H1 (cell line): ENCODE results near the gene MED17. TPM values are rescaled to one million over a fixed set of nuclear protein-coding genes. Genes with fewer than 3 reads are reported as not detected.

Experiments
- CTCF ChIA-PET: fragments of 300-600 bp; sonication (Branson Sonifier 250); formaldehyde crosslinking; loops from one replicate; lab custom pipeline; 2021; ENCODE audit not compliant: partially characterized antibody; lab: Charles Lee
- POLR2A ChIA-PET: fragments of 300-600 bp; sonication (Branson Sonifier 250); formaldehyde crosslinking; loops from one replicate; lab custom pipeline; 2021; ENCODE audit warnings: inconsistent platforms; ENCODE audit not compliant: partially characterized antibody; lab: Charles Lee
- DNase-seq, 2 experiments: peaks; one replicate each; pipeline versions ENCODE4 v3.0.0 to v3.0.0-alpha.2; 2010 to 2022; ENCODE audit warnings: low spot score in 2 of 2, low read depth in 1 of 2, mixed read lengths in 1 of 2
- FAIRE-seq: peaks from 2 replicates; lab custom pipeline; 2011; peaks lifted over from hg19 to GRCh38; lab: Jason Lieb, UNC
- H2AFZ ChIP-seq: 2 replicates; pipeline ENCODE4 v1.8.1; 2012; ENCODE audit warnings: low read length, inconsistent platforms
- H2AK5ac ChIP-seq: 2 replicates; pipeline ENCODE4 v1.6.1; 2013; ENCODE audit warnings: low read depth, low read length
- H2BK120ac ChIP-seq: replicated peaks from 2 replicates; pipeline ENCODE3; 2013; ENCODE audit warnings: low read depth, low read length, inconsistent platforms
- H2BK12ac ChIP-seq: 2 replicates; pipeline ENCODE4 v1.6.1; 2013; ENCODE audit warnings: low read depth, low read length
- H2BK15ac ChIP-seq: 2 replicates; pipeline ENCODE4 v1.6.1; 2013; ENCODE audit warnings: low read length
- H2BK20ac ChIP-seq: 2 replicates; pipeline ENCODE4 v1.6.1; 2013; ENCODE audit warnings: low read length
- H2BK5ac ChIP-seq: 2 replicates; pipeline ENCODE4 v1.6.1; 2013; ENCODE audit warnings: low read depth, low read length
- H3K14ac ChIP-seq: 2 replicates; pipeline ENCODE4 v1.6.1; 2013; ENCODE audit warnings: inconsistent platforms; ENCODE audit not compliant: insufficient read length
- H3K18ac ChIP-seq: 2 replicates; pipeline ENCODE4 v1.6.1; 2013; ENCODE audit warnings: low read length; ENCODE audit errors: extremely low read depth
- H3K23ac ChIP-seq: 2 replicates; pipeline ENCODE4 v1.6.1; 2013; ENCODE audit warnings: inconsistent platforms; ENCODE audit not compliant: insufficient read length
- H3K23me2 ChIP-seq: 2 replicates; pipeline ENCODE4 v1.6.1; 2013; ENCODE audit warnings: low read depth, low read length
- H3K27ac ChIP-seq: 2 replicates; pipeline ENCODE4 v1.6.1; 2011; ENCODE audit warnings: low read depth, low read length, inconsistent platforms
- H3K27me3 ChIP-seq, 4 experiments: replicated peaks in 1 of 4; 1 replicate in 1 of 4; 2 replicates in 3 of 4; pipeline versions ENCODE4 v1.6.1 to v1.8.1; 2011 to 2013; ENCODE audit warnings: low read length in 3 of 4, mild to moderate bottlenecking in 3 of 4, inconsistent platforms in 2 of 4, mixed read lengths in 2 of 4, moderate library complexity in 1 of 4; ENCODE audit not compliant: control insufficient read depth in 3 of 4, insufficient read depth in 3 of 4; ENCODE audit errors: extremely low read depth in 1 of 4
- H3K36me3 ChIP-seq, 4 experiments: 2 replicates each; pipeline versions ENCODE4 v1.6.1 to v1.8.1; 2011 to 2013; ENCODE audit warnings: mild to moderate bottlenecking in 4 of 4, low read length in 3 of 4, moderate library complexity in 2 of 4, control low read depth in 1 of 4, inconsistent platforms in 1 of 4; ENCODE audit not compliant: insufficient read depth in 4 of 4, control insufficient read depth in 2 of 4
- H3K4ac ChIP-seq: replicated peaks from 2 replicates; pipeline ENCODE3; 2013; ENCODE audit warnings: low read length, low read depth, mixed read lengths, inconsistent platforms; ENCODE audit not compliant: insufficient read length
- H3K4me1 ChIP-seq, 4 experiments: replicated peaks in 1 of 4; 1 replicate in 1 of 4; 2 replicates in 3 of 4; pipeline versions ENCODE4 v1.6.1 to v1.8.1; 2011 to 2013; ENCODE audit warnings: low read length in 3 of 4, inconsistent platforms in 2 of 4, mixed read lengths in 1 of 4; ENCODE audit not compliant: insufficient read depth in 4 of 4, control insufficient read depth in 3 of 4
- H3K4me2 ChIP-seq, 2 experiments: 2 replicates each; pipeline versions ENCODE4 v1.6.1 to v1.8.1; 2011 to 2013; ENCODE audit warnings: low read depth in 2 of 2, low read length in 2 of 2, control low read depth in 1 of 2, inconsistent platforms in 1 of 2, mild to moderate bottlenecking in 1 of 2; ENCODE audit not compliant: insufficient read depth in 1 of 2
- H3K4me3 ChIP-seq, 4 experiments: fragments of 200-600, 300-600 bp in 1 of 4; sonication (generic), shearing (Covaris generic), sonication (Bioruptor Twin) in 1 of 4; 2 replicates each; pipeline versions ENCODE4 v1.5.1 to v1.8.1; 2011 to 2016; ENCODE audit warnings: low read length in 4 of 4, low read depth in 3 of 4, control low read depth in 2 of 4, inconsistent platforms in 2 of 4, mild to moderate bottlenecking in 2 of 4, mixed read lengths in 1 of 4, moderate library complexity in 1 of 4; ENCODE audit not compliant: insufficient read depth in 2 of 4; ENCODE audit errors: extremely low read depth in 1 of 4
- H3K56ac ChIP-seq: replicated peaks from 2 replicates; pipeline ENCODE3; 2013; ENCODE audit warnings: low read depth, mild to moderate bottlenecking, mixed read lengths, low read length, inconsistent platforms; ENCODE audit not compliant: insufficient read length
- H3K79me1 ChIP-seq: 2 replicates; pipeline ENCODE4 v1.6.1; 2013; ENCODE audit warnings: low read depth, low read length, control low read depth
- H3K79me2 ChIP-seq, 2 experiments: 2 replicates each; pipeline versions ENCODE4 v1.6.1 to v1.8.1; 2012 to 2013; ENCODE audit warnings: low read length in 2 of 2, mild to moderate bottlenecking in 2 of 2, inconsistent platforms in 1 of 2; ENCODE audit not compliant: insufficient read depth in 2 of 2, control insufficient read depth in 1 of 2
- H3K9ac ChIP-seq, 4 experiments: replicated peaks in 1 of 4; 1 replicate in 1 of 4; 2 replicates in 3 of 4; pipeline versions ENCODE4 v1.6.1 to v1.8.1; 2011 to 2013; ENCODE audit warnings: low read depth in 3 of 4, low read length in 3 of 4, control low read depth in 2 of 4, mild to moderate bottlenecking in 2 of 4, moderate library complexity in 2 of 4, inconsistent platforms in 1 of 4; ENCODE audit errors: extremely low read depth in 1 of 4
- H3K9me3 ChIP-seq, 2 experiments: 2 replicates each; pipeline versions ENCODE4 v1.6.1 to v1.8.1; 2012 to 2013; ENCODE audit warnings: mild to moderate bottlenecking in 2 of 2, moderate library complexity in 2 of 2, control low read depth in 1 of 2, inconsistent platforms in 1 of 2, low read depth in 1 of 2, low read length in 1 of 2, mixed read lengths in 1 of 2; ENCODE audit not compliant: insufficient read depth in 2 of 2
- H4K20me1 ChIP-seq, 2 experiments: replicated peaks in 1 of 2; 2 replicates each; pipeline versions ENCODE3 to v1.8.1; 2011 to 2013; ENCODE audit warnings: inconsistent platforms in 2 of 2, low read length in 2 of 2, mild to moderate bottlenecking in 1 of 2; ENCODE audit not compliant: insufficient read depth in 2 of 2, control insufficient read depth in 1 of 2
- H4K5ac ChIP-seq: 2 replicates; pipeline ENCODE4 v1.6.1; 2013; ENCODE audit warnings: low read length, low read depth, mixed read lengths, inconsistent platforms; ENCODE audit not compliant: insufficient read length
- H4K8ac ChIP-seq: 2 replicates; pipeline ENCODE4 v1.8.0; 2013; ENCODE audit warnings: mild to moderate bottlenecking, moderate library complexity, low read length, inconsistent platforms; ENCODE audit not compliant: insufficient read depth; ENCODE audit errors: extremely low read depth
- H4K91ac ChIP-seq: replicated peaks from 2 replicates; pipeline ENCODE3; 2013; ENCODE audit warnings: low read length, mixed read lengths, inconsistent platforms; ENCODE audit not compliant: insufficient read length
- WGBS, 2 experiments: shearing (Covaris generic) in 1 of 2; methylation state at CpG; one replicate each; pipeline versions ENCODE4 v1.1.6 to v1.1.7; 2013 to 2015; ENCODE audit warnings: low lambda C conversion rate in 2 of 2, mixed read lengths in 2 of 2, inconsistent platforms in 1 of 2, low coverage in 1 of 2, missing lambda C conversion rate in 1 of 2; ENCODE audit not compliant: insufficient replicate concordance in 2 of 2, insufficient coverage in 1 of 2, insufficient read length in 1 of 2; ENCODE audit errors: extremely low coverage in 1 of 2, missing lambda C conversion rate in 1 of 2; 5-methylcytosine and 5-hydroxymethylcytosine counted together
- polyA plus RNA-seq, 7 experiments: library from polyadenylated mRNA; depleted of rRNA in 3 of 7; stranded (reverse) in 5 of 7; unstranded in 2 of 7; fragments of >200 nt in 5 of 7; fragments of 200-250 nt in 2 of 7; gene quantifications; 1 replicate in 5 of 7; 2 replicates in 1 of 7; 4 replicates in 1 of 7; pipeline versions ENCODE4 v1.2.1 to v1.2.3, GENCODE V29; 2011 to 2013; ENCODE audit warnings: missing spikeins in 2 of 7, mixed read lengths in 2 of 7
- total RNA-seq: library from RNA; stranded (reverse); fragmentation: NEBNext Ultra II Directional; extraction: Animal tissue kit (Norgen Biotek cat#: 25700); gene quantifications from 2 replicates; pipeline ENCODE4 v1.2.1, GENCODE V29; 2021

Gene MED17
- total and polyA plus RNA-seq, 2 of the 8 experiments (the other 6 are each of a cell fraction or from before 2014, with no cell fraction given) = 8.8 to 33.7 TPM

- H3K4me2 ChIP-seq = no peak overlapping the region
- no peak overlapping the region for H3K56ac ChIP-seq
- FAIRE-seq = no peak
- H4K20me1 ChIP-seq = peaks cover 2 to 3% of the 10 kb centered on the region in 2 experiments
- no peak for DNase-seq
- no peak overlapping the region for H2BK120ac ChIP-seq
- H4K91ac ChIP-seq = no peak overlapping the region
- no peaks in the 10 kb centered on the region for H3K4me1 ChIP-seq
- H3K23ac ChIP-seq = no peak overlapping the region
- H3K9me3 ChIP-seq = no peaks in the 10 kb centered on the region
- no peak overlapping the region for H3K4me3 ChIP-seq
- ChIA-PET CTCF (interaction anchor here (0.7 to 1.0 kb wide), 2 partner anchors 11 to 17 kb away, joined by 3 to 5 read pairs; no protein-coding TSS in a partner anchor), POLR2A (interaction anchor here (0.9 to 2.7 kb wide), 3 partner anchors 9 to 17 kb away, joined by 4 to 9 read pairs (median 6); partner anchors contain the start of gene MED17)
- H4K8ac ChIP-seq = no peak overlapping the region
- H3K79me2 ChIP-seq = peaks cover 0 to 5% of the 10 kb centered on the region in 2 experiments; a peak in 1 of 4 replicates
- no peak overlapping the region for H3K27ac ChIP-seq
- no peak overlapping the region for H4K5ac ChIP-seq
- H3K18ac ChIP-seq = no peak overlapping the region
- peaks cover 15 to 87% (median 52%) of the 10 kb centered on the region in 4 experiments for H3K36me3 ChIP-seq
- no peak overlapping the region for H3K4ac ChIP-seq
- no peaks in the 10 kb centered on the region for H3K23me2 ChIP-seq
- WGBS, 2 experiments = 95% methylated on average over 2 of the region's 2 CpGs; no CpG with 5 or more reads in 1 of the 2 experiments
- H3K9ac ChIP-seq = no peak overlapping the region
- H2BK20ac ChIP-seq = no peak overlapping the region
- H2BK5ac ChIP-seq = no peak overlapping the region
- no peaks in the 10 kb centered on the region for H3K79me1 ChIP-seq
- H2AK5ac ChIP-seq = no peak overlapping the region
- H2AFZ ChIP-seq = no peak overlapping the region
- H3K27me3 ChIP-seq = no peaks in the 10 kb centered on the region
- H2BK12ac ChIP-seq = no peak overlapping the region
- no peak overlapping the region for H3K14ac ChIP-seq
- H2BK15ac ChIP-seq = no peak overlapping the region
Observed at GRCh38 chr11:93801366-93801765, 17.3 kb downstream of the MED17 start.
